Measurements from ENCODE around the gene SLC4A9. TPM values are rescaled to one million over a fixed set of nuclear protein-coding genes. Genes with fewer than 3 reads are reported as not detected.

Gene SLC4A9
- polyA plus RNA-seq, 2 of the 4 experiments (the other 2 are of a cell fraction): not detected

DNA sequence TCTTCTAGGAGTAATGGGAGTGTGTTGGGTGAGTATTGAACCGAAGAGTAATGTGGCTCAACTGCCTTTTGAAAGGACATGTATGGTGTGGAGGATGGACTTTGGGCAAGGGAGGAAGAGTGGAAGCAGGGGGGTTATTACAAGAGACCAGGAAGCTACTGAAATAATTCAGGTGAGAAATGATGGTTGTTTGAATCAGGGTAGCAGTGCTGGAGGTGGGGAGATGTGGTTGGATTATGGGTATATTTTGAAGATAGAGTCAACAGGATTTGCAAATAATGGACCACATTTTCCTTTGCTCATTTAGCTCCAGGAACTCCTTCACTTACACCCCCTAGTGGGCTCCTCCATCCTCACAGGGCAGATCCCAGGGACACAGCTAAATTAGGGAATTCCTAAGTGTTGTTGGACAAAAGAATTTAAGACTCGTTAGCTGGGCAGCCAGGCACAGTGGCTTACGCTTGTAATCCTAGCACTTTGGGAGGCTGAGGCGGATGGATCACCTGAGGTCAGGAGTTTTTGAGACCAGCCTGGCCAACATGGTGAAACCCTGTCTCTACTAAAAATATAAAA lies 1.2 kb upstream of the SLC4A9 start:
- H3K4me2 ChIP-seq: no peak overlapping the region
- ATAC-seq (peak in 1 of 2 experiments; percentile 40; a peak in 3 of 6 replicates), FAIRE-seq (no peak), DNase-seq (ENCODE audit: low read depth in 1 of 2, low spot score in 1 of 2) (peak; percentile 51 to 72)
- TF ChIP-seq, protein P1, sequence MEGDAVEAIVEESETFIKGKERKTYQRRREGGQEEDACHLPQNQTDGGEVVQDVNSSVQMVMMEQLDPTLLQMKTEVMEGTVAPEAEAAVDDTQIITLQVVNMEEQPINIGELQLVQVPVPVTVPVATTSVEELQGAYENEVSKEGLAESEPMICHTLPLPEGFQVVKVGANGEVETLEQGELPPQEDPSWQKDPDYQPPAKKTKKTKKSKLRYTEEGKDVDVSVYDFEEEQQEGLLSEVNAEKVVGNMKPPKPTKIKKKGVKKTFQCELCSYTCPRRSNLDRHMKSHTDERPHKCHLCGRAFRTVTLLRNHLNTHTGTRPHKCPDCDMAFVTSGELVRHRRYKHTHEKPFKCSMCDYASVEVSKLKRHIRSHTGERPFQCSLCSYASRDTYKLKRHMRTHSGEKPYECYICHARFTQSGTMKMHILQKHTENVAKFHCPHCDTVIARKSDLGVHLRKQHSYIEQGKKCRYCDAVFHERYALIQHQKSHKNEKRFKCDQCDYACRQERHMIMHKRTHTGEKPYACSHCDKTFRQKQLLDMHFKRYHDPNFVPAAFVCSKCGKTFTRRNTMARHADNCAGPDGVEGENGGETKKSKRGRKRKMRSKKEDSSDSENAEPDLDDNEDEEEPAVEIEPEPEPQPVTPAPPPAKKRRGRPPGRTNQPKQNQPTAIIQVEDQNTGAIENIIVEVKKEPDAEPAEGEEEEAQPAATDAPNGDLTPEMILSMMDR (IDR thresholded peaks at IDR 0.05): 0 out of 3 replicates have a peak, but pooled peaks have one; percentile 13
- TF ChIP-seq HDAC2 (IDR thresholded peaks at IDR 0.05): no peak
- TF ChIP-seq MAZ (IDR thresholded peaks at IDR 0.05; ENCODE audit: borderline replicate concordance, low read depth, low read length): no peak
- no peak overlapping the region for H3K27ac ChIP-seq
- CTCF ChIA-PET: interaction anchor here (0.6 to 36.9 kb wide), 26 partner anchors 8 to 496 kb away, joined by 3 to 1613 read pairs (median 4); partner anchors contain the start of genes EIF4EBP3, HBEGF and TMCO6
- POLR2A ChIA-PET: interaction anchor here (0.9 to 1.0 kb wide), 2 partner anchors 12 to 114 kb away, joined by 3 to 4 read pairs; partner anchors contain the start of gene HBEGF
- no peaks in the 10 kb centered on the region for H3K9me3 ChIP-seq
- 88% methylated on average over 4 of the region's 4 CpGs for WGBS (ENCODE audit: missing lambda C conversion rate)
- peaks cover 5% of the 10 kb centered on the region; the same call in 1 of the 3 replicates for H3K4me1 ChIP-seq
- no peak overlapping the region for H3K4me3 ChIP-seq

DNA sequence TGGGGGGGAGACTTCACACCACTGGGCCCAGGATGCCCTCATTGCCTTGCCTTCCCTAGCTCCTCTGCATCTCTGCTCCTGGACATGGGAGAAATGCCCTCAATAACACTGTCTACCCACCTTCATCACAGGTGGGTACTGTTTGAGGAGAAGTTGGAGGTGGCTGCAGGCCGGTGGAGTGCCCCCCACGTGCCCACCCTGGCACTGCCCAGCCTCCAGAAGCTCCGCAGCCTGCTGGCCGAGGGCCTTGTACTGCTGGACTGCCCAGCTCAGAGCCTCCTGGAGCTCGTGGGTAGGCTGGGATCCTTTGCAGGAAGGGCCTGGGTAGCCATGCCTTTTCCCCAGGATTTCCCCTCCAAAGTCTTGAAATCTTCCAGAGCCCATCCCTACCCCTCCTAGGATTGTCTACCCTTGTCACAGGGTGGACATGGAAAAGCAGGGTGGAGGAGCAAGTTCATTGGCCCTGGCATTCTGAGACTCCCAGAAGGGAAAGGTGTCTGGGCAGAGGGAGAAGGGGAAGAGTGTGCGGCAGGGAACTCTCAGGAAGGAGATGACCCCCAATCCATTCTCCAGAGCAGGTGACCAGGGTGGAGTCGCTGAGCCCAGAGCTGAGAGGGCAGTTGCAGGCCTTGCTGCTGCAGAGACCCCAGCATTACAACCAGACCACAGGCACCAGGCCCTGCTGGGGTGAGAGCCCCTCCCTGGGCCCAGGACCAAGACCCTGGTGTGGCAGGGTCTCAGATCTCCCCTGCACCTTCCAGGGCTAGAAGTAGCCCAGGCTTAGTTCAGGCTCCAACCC lies 886 bp downstream of the SLC4A9 start:
- Histone ChIP-seq H3K4me3 (no peak overlapping the region), H3K27ac (no peak overlapping the region), H3K4me2 (no peak overlapping the region), H3K9me3 (no peaks in the 10 kb centered on the region), H3K4me1 (peaks cover 5% of the 10 kb centered on the region; the same call in 1 of the 3 replicates)
- ATAC-seq (no peak), FAIRE-seq (no peak), DNase-seq (ENCODE audit: low read depth in 1 of 2, low spot score in 1 of 2) (no peak)
- WGBS (ENCODE audit: missing lambda C conversion rate): 49% methylated on average over 5 of the region's 7 CpGs
- CTCF ChIA-PET: interaction anchor here (0.6 to 36.9 kb wide), 8 partner anchors 11 to 359 kb away, joined by 3 to 1613 read pairs (median 10); partner anchors contain the start of gene HBEGF
- TF ChIP-seq FOSB (CRISPR knock-in tag; IDR thresholded peaks at IDR 0.05): no peak
- no peak for TF ChIP-seq RCOR1 (IDR thresholded peaks at IDR 0.05; ENCODE audit: low read depth, low read length)
- TF ChIP-seq, protein P2, sequence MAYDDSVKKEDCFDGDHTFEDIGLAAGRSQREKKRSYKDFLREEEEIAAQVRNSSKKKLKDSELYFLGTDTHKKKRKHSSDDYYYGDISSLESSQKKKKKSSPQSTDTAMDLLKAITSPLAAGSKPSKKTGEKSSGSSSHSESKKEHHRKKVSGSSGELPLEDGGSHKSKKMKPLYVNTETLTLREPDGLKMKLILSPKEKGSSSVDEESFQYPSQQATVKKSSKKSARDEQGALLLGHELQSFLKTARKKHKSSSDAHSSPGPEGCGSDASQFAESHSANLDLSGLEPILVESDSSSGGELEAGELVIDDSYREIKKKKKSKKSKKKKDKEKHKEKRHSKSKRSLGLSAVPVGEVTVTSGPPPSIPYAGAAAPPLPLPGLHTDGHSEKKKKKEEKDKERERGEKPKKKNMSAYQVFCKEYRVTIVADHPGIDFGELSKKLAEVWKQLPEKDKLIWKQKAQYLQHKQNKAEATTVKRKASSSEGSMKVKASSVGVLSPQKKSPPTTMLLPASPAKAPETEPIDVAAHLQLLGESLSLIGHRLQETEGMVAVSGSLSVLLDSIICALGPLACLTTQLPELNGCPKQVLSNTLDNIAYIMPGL (CRISPR knock-in tag; IDR thresholded peaks at IDR 0.05; ENCODE audit: borderline replicate concordance): no peak
- TF ChIP-seq EP300 (IDR thresholded peaks at IDR 0.05): no peak
- no peak for TF ChIP-seq TFCP2L1 (CRISPR knock-in tag; IDR thresholded peaks at IDR 0.05)
- no peak for TF ChIP-seq HOXB5 (CRISPR knock-in tag; IDR thresholded peaks at IDR 0.05)
- TF ChIP-seq EHMT2 (IDR thresholded peaks at IDR 0.05; ENCODE audit: low read depth): no peak
- no peak for TF ChIP-seq CHD4 (IDR thresholded peaks at IDR 0.05; ENCODE audit: borderline replicate concordance)
- POLR2A ChIA-PET: no interaction called here

DNA sequence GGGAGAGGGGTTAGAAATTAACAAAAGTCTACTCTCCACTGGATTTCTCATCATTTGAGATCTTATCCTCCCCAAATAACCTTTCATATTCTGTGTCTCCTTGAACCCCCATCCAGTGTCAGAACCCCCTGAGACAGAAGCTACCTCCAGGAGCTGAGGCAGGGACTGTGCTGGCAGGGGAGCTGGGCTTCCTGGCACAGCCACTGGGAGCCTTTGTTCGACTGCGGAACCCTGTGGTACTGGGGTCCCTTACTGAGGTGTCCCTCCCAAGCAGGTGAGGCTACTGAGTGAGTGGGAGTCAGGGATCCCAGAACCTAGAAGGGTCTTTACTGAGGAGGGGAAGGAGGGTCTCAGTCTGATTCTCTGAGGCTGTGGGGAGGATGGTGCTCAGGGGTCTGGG lies 1.9 kb downstream of the SLC4A9 start:
- Histone ChIP-seq H3K4me3 (no peak overlapping the region), H3K4me2 (no peak overlapping the region), H3K9me3 (no peaks in the 10 kb centered on the region), H3K4me1 (peaks cover 5% of the 10 kb centered on the region; the same call in 1 of the 3 replicates), H3K27ac (no peak overlapping the region)
- POLR2A ChIA-PET: no interaction called here
- FAIRE-seq: no peak
- 70% methylated on average over 2 of the region's 2 CpGs for WGBS (ENCODE audit: missing lambda C conversion rate)
- no peak for DNase-seq (ENCODE audit: low read depth in 1 of 2, low spot score in 1 of 2)
- ATAC-seq: no peak
- CTCF ChIA-PET: interaction anchor here (0.6 to 36.9 kb wide), 8 partner anchors 11 to 358 kb away, joined by 3 to 1613 read pairs (median 6); partner anchors contain the start of gene HBEGF
- no peak for TF ChIP-seq CEBPB (IDR thresholded peaks at IDR 0.05)
- TF ChIP-seq RCOR1 (IDR thresholded peaks at IDR 0.05; ENCODE audit: low read depth, low read length): no peak
- TF ChIP-seq NPAS2 (CRISPR knock-in tag; IDR thresholded peaks at IDR 0.05; ENCODE audit: borderline replicate concordance): no peak
- TF ChIP-seq HOXB5 (CRISPR knock-in tag; IDR thresholded peaks at IDR 0.05): no peak
- no peak for TF ChIP-seq HEYL (CRISPR knock-in tag; IDR thresholded peaks at IDR 0.05)
- TF ChIP-seq ZSCAN20 (CRISPR knock-in tag; IDR thresholded peaks at IDR 0.05): no peak
- TF ChIP-seq KDM1A (IDR thresholded peaks at IDR 0.05; ENCODE audit: low read depth): no peak
- no peak for TF ChIP-seq SREBF2 (IDR thresholded peaks at IDR 0.05)
- no peak for TF ChIP-seq JUN (IDR thresholded peaks at IDR 0.05)
- TF ChIP-seq BHLHE40 (IDR thresholded peaks at IDR 0.05; ENCODE audit: low read depth, low read length): no peak
- TF ChIP-seq MYC (IDR thresholded peaks at IDR 0.05; ENCODE audit: borderline replicate concordance, low read length): no peak
- TF ChIP-seq ESRRA (IDR thresholded peaks at IDR 0.05; ENCODE audit: borderline replicate concordance, low read length): no peak
- TF ChIP-seq FOSL2 (IDR thresholded peaks at IDR 0.05): no peak
- no peak for TF ChIP-seq FOSL2 (CRISPR knock-in tag; IDR thresholded peaks at IDR 0.05)
- TF ChIP-seq PHF8 (IDR thresholded peaks at IDR 0.05; ENCODE audit: borderline replicate concordance, low read depth): no peak
- no peak for TF ChIP-seq POLR2AphosphoS2 (conservative IDR thresholded peaks at IDR 0.05; ENCODE audit: low read length)
